C1 segment of cervical spinal cord (tissue), 14 donors: ENCODE data around the gene TRIM54.
"Not testable (repeated sequence)": the region's sequence is repeated elsewhere in the genome, so short reads cannot be mapped to it uniquely, and the experiment has no call there.

ENCODE experiments used
- DNase-seq, 14 donors: peaks; one replicate each; lab custom pipeline; 2025; lab: John Stamatoyannopoulos, UW

Gene TRIM54

DNA sequence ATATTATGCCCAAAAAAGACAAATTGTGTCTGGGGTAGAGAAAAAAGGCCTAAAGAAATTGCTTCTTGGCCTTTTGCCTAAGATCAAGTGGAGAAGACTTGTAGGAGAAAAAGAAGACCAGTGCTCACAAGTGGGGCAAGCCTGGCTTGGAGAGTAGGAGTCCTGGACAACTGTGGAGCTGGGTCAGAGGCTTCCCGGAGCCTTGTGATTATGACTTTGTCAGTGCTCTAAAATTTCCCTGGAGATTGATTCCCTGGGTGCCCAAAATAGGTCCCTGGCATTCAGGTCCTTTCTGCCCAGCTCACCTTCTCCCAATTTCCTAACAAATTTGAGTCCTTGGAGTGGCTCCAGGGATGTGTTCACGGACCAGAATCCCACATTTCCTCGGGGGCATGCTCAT, 787 bp upstream of the TRIM54 start:
- no peak for DNase-seq

GRCh38 chr2:27282892-27283291, 663 bp downstream of the TRIM54 start:
- no peak for DNase-seq

GRCh38 chr2:27284996-27285395, 2.8 kb downstream of the TRIM54 start:
- DNase-seq, result no peak

GRCh38 chr2:27285481-27285880, 3.3 kb downstream of the TRIM54 start:
- no peak for DNase-seq

DNA sequence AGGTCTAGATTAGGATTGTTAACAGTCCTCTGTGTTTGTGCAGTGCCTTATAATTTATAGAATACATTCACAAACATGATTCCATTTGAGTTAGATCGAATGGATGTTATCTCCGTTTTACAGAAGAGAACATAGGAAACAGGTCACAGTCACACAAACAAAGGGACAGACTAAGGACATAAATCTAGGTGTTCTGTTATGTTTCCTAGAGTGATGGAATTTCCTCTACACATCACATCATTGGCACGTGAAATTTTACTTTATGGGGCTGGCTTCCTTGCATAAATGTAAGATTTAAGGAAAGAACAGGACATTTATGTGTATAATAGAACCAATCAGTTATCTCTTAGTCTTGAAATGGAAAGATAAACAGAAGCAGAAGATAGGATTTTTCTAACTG, 6.4 kb downstream of the TRIM54 start:
- DNase-seq, result no peak

GRCh38 chr2:27290549-27290948, 8.3 kb downstream of the TRIM54 start:
- no peak for DNase-seq

DNA sequence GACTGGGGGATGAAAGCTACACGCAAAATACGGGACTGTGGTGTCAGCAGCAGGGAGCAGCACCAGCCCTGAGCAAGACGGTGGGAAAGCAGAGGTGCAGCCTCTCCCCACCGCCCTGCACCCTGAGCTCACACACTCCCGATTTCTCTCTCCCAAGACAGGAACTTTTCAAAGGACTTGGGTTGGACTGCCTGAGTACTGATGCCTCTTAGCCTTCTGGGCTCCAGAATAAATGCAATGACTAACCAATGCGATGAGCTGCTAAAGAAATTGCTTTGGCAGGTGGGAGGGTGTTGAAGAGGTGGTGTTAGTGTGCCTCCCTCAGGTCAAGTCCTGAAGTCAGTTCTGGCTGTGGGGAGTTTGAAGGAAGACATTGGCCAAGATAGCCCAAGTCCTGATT, 9.6 kb downstream of the TRIM54 start:
- DNase-seq, result no peak

DNA sequence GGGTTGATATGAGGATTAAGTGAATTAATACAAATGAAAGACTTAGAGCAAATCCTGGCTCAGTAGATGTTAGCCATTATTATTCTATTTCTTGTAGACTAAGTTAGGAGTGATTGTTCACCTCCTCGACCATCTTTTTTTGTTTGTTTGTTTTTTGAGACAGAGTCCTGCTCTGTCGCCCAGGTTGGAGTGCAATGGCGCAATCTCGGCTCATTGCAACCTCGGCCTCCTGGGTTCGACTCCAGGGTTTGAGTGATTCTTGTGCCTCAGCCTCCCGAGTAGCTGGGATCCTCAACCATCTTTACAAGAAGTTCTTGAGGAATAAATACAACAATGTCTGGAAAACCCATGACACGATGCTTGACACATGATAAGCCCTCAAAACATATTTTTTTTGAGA, 12.7 kb downstream of the TRIM54 start:
- no peak for DNase-seq

DNA sequence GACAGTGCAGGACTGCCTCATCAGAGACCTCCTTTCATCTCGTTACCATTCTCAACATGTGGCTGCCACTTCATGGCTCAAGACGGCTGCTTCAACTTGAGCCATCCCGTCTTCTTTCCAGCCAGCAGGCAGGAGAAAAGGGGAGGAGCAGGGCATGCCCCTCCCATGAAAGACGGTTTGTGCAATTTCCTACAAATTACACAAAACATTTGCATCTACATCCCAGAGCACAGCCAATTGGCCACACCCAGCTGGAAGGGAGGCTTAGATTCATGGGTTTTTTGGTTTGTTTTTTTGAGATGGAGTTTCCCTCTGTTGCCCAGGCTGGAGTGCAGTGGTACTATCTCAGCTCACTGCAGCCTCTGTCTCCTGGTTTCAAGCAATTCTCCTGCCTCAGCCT, 14.3 kb downstream of the TRIM54 start:
- DNase-seq, result no peak

DNA sequence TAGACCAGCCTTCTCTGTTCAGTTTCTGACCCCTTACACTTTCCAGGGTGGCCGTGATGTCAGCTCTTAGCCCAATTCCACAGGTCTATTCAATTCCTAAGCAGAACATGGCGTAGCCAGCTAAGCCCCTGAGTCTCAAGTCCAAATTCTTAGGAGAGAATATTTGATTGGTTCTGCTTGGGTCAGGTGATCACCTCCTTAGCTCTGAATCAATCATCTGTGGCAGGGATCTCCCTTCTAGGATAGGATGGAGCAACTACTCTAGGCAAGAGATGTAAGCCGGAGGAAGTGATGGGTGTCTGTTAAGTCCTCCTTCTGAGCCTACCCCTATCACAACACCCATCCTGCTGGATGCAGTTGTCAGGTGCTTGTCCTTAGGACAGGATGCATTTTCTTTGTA, 15.0 kb downstream of the TRIM54 start:
- no peak for DNase-seq

- no peak for DNase-seq
Observed at GRCh38 chr2:27298391-27299080, 16.3 kb downstream of the TRIM54 start.

GRCh38 chr2:27300606-27301005, 18.4 kb downstream of the TRIM54 start:
- DNase-seq, result not testable (repeated sequence)

GRCh38 chr2:27303093-27304025, 21.1 kb downstream of the TRIM54 start:
- DNase-seq, result peak in 2 of 14 donors; percentile 4 to 11

DNA sequence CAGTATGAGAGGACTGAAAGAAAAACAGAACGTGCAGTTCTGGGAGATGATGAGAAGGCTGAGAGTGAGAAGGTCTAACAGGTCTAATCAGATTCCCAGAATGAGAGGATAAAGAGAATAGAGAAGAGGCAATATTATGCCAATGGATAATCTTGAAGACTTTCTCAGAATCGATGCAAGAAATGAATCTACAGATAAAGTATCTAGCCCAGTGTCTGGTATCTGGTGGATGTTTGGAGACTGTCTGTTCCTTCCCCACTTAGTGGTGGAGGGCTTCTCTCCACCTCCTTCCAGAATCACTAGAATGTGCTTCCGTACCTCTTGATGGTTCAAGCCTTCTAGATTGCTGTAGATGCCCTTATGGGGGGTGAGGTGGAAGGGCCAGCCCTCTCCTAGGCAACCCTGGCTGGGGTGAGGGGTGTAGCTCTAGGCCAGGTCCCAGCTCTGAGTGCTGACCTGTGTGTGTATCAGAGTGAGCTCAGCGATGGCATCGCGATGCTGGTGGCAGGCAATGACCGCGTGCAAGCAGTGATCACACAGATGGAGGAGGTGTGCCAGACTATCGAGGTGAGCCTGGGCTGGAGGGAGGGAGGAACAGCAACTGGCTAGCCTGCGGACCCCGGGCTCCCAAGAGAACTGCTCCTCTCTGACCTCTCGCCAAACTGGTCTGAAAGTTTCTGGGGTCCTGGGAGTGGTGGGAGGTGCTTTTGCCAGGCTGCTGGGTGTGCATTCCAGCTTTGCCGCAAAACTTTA, 22.4 kb downstream of the TRIM54 start:
- no peak for DNase-seq

DNA sequence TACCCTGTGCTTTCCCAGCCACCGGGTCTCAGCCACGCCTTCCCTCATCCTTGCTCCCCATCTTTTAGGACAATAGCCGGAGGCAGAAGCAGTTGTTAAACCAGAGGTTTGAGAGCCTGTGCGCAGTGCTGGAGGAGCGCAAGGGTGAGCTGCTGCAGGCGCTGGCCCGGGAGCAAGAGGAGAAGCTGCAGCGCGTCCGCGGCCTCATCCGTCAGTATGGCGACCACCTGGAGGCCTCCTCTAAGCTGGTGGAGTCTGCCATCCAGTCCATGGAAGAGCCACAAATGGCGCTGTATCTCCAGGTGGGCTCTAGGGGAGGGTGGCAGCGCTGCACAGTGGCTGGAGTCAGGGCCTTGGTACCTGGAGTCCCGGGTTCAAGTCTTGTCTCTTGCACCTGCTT, 23.3 kb downstream of the TRIM54 start:
- DNase-seq, result no peak

GRCh38 chr2:27306136-27306535, 23.9 kb downstream of the TRIM54 start:
- no peak for DNase-seq

DNA sequence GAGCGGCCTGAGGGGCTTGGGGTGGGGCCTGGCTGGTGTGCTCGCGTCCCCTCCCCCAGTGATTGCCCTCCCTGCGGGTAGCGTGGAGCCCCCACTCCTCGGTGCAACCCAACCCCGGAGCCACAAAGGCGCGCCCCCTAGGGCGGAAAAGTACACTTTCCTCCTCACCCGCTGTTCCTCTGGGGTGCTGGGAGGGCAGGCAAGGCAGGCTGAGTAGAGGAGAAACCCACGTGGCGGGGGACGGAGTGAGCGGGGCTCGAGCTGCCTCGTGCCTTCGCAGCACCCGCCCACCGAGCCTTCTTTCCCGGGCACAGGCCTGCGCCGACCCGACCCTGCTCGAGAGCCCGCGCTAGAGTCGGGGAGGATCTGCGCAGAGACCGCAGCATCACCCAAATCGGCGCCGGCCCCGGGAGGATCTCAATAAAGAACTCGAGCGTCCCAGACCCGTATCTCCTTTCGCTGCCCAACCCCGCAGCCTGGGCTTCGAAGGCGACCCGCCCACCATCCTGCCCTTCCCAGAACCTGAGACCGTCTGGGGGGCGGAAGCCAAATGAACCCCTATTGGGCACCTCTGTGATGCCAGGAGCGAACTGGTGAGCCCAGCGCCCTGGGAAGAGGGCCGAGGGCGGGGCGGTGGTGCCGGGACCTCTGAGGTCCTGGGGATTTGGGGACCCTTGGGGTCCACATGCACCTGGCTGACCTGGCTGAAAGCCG, 24.5 kb downstream of the TRIM54 start:
- no peak for DNase-seq

DNA sequence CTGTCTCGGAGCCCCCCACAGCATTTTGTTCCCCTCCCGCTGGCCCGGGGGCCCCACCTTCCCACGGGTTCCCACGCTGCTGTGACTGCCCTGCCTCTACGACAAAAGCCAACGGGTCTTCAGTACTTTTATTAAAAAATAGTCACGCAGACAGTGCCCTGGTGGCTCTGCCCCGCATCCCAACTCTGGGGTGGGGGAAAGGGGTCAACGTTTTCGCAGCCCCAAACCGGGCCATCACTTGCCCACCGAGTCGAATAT, 25.0 kb downstream of the TRIM54 start:
- DNase-seq, result no peak

GRCh38 chr2:27307545-27308358, 25.5 kb downstream of the TRIM54 start:
- DNase-seq, result no peak

GRCh38 chr2:27308359-27308881, 26.2 kb downstream of the TRIM54 start, which contains the start of gene UCN:
TSS of gene UCN (minus strand) at chr2:27308445. CDS start at chr2:27307895, 550 bp downstream.
- DNase-seq, result no peak

DNA sequence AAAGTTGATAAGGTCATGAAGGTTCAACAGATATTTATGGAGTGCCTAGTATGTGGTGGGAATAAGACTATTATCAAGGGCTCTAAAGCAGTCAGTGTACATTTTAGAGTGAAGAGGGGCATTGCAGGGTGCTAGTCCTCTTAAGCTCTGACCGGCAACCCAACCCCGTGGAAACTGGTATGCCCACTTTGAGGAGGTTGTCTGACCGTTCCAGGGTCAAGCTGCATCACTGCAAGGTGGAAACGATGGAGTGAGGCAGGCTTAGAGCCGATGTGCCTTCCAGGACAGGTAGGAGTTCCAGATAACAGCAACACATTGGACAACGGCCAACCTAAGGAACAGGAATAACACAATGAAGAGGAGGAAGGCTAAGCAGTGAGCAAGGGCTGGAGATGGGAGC, 27.4 kb downstream of the TRIM54 start:
- DNase-seq, result no peak
